Measurements from ENCODE around the gene RSPH4A. TPM values are rescaled to one million over a fixed set of nuclear protein-coding genes. Genes with fewer than 3 reads are reported as not detected.

Gene RSPH4A
- total and polyA plus RNA-seq, 9 of the 15 experiments (the other 6 are each of a cell fraction or from before 2014, with no cell fraction given), result 0.04 to 0.30 (median 0.11) TPM

DNA sequence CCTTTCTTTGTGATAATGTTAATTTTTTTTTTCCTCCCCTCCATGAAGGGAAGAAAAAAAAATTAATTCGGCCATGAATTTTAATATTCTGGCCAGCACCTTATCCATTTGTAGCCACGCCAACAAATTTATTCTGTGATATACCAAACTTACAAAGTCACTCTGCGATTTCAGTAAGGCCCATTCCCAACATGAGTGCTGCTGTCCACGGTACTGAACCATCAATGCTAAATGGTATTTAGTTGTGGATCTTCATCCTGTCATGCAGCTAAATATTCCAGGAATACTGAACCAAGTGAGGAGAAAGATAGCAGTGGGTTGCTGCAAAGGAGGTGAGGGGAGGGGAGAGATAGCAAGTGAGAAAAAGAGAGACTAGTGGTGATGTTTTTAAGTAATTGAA is 19.5 kb upstream of the RSPH4A start (continued):
- TF ChIP-seq, protein P1, sequence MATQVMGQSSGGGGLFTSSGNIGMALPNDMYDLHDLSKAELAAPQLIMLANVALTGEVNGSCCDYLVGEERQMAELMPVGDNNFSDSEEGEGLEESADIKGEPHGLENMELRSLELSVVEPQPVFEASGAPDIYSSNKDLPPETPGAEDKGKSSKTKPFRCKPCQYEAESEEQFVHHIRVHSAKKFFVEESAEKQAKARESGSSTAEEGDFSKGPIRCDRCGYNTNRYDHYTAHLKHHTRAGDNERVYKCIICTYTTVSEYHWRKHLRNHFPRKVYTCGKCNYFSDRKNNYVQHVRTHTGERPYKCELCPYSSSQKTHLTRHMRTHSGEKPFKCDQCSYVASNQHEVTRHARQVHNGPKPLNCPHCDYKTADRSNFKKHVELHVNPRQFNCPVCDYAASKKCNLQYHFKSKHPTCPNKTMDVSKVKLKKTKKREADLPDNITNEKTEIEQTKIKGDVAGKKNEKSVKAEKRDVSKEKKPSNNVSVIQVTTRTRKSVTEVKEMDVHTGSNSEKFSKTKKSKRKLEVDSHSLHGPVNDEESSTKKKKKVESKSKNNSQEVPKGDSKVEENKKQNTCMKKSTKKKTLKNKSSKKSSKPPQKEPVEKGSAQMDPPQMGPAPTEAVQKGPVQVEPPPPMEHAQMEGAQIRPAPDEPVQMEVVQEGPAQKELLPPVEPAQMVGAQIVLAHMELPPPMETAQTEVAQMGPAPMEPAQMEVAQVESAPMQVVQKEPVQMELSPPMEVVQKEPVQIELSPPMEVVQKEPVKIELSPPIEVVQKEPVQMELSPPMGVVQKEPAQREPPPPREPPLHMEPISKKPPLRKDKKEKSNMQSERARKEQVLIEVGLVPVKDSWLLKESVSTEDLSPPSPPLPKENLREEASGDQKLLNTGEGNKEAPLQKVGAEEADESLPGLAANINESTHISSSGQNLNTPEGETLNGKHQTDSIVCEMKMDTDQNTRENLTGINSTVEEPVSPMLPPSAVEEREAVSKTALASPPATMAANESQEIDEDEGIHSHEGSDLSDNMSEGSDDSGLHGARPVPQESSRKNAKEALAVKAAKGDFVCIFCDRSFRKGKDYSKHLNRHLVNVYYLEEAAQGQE (IDR thresholded peaks at IDR 0.05; ENCODE audit: borderline replicate concordance), result peak; percentile 98
- TF ChIP-seq, protein P1 (CRISPR knock-in tag; IDR thresholded peaks at IDR 0.05; ENCODE audit: low read depth), result peak; percentile 90
- TF ChIP-seq ZKSCAN3 (CRISPR knock-in tag; IDR thresholded peaks at IDR 0.05) (no peak), ZNF212 (CRISPR knock-in tag; IDR thresholded peaks at IDR 0.05) (no peak), TAL1 (IDR thresholded peaks at IDR 0.05) (no peak), YY1 (IDR thresholded peaks at IDR 0.05; ENCODE audit: borderline replicate concordance in 1 of 3, control insufficient read depth in 1 of 3, extremely low read depth in 1 of 3, insufficient read depth in 3 of 3, insufficient read length in 1 of 3, insufficient replicate concordance in 2 of 3, low read depth in 1 of 3, low read length in 2 of 3) (no peak), ZNF224 (CRISPR knock-in tag; IDR thresholded peaks at IDR 0.05) (no peak), GABPB2 (CRISPR knock-in tag; conservative IDR thresholded peaks at IDR 0.05) (no peak), ZNF134 (CRISPR knock-in tag; conservative IDR thresholded peaks at IDR 0.05) (no peak), ARID1B (IDR thresholded peaks at IDR 0.05) (no peak), MAFK (IDR thresholded peaks at IDR 0.05; ENCODE audit: low read length) (no peak), PRMT5 (CRISPR knock-in tag; IDR thresholded peaks at IDR 0.05) (peak; percentile 55; the same call in 1 of the 2 replicates)
- TF ChIP-seq, protein P2, sequence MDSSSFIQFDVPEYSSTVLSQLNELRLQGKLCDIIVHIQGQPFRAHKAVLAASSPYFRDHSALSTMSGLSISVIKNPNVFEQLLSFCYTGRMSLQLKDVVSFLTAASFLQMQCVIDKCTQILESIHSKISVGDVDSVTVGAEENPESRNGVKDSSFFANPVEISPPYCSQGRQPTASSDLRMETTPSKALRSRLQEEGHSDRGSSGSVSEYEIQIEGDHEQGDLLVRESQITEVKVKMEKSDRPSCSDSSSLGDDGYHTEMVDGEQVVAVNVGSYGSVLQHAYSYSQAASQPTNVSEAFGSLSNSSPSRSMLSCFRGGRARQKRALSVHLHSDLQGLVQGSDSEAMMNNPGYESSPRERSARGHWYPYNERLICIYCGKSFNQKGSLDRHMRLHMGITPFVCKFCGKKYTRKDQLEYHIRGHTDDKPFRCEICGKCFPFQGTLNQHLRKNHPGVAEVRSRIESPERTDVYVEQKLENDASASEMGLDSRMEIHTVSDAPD (CRISPR knock-in tag; IDR thresholded peaks at IDR 0.05), result no peak
- TF ChIP-seq, protein P3, sequence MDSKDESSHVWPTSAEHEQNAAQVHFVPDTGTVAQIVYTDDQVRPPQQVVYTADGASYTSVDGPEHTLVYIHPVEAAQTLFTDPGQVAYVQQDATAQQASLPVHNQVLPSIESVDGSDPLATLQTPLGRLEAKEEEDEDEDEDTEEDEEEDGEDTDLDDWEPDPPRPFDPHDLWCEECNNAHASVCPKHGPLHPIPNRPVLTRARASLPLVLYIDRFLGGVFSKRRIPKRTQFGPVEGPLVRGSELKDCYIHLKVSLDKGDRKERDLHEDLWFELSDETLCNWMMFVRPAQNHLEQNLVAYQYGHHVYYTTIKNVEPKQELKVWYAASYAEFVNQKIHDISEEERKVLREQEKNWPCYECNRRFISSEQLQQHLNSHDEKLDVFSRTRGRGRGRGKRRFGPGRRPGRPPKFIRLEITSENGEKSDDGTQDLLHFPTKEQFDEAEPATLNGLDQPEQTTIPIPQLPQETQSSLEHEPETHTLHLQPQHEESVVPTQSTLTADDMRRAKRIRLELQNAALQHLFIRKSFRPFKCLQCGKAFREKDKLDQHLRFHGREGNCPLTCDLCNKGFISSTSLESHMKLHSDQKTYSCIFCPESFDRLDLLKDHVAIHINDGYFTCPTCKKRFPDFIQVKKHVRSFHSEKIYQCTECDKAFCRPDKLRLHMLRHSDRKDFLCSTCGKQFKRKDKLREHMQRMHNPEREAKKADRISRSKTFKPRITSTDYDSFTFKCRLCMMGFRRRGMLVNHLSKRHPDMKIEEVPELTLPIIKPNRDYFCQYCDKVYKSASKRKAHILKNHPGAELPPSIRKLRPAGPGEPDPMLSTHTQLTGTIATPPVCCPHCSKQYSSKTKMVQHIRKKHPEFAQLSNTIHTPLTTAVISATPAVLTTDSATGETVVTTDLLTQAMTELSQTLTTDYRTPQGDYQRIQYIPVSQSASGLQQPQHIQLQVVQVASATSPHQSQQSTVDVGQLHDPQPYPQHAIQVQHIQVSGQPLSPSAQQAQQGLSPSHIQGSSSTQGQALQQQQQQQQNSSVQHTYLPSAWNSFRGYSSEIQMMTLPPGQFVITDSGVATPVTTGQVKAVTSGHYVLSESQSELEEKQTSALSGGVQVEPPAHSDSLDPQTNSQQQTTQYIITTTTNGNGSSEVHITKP (IDR thresholded peaks at IDR 0.05; ENCODE audit: partially characterized antibody), result no peak
- TF ChIP-seq, protein P4, sequence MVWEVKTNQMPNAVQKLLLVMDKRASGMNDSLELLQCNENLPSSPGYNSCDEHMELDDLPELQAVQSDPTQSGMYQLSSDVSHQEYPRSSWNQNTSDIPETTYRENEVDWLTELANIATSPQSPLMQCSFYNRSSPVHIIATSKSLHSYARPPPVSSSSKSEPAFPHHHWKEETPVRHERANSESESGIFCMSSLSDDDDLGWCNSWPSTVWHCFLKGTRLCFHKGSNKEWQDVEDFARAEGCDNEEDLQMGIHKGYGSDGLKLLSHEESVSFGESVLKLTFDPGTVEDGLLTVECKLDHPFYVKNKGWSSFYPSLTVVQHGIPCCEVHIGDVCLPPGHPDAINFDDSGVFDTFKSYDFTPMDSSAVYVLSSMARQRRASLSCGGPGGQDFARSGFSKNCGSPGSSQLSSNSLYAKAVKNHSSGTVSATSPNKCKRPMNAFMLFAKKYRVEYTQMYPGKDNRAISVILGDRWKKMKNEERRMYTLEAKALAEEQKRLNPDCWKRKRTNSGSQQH (CRISPR knock-in tag; IDR thresholded peaks at IDR 0.05), result no peak

All from K562 (cell line).